UCSD-AML1 (cell line): ENCODE results near the gene MANF.

ENCODE experiments used
- DNase-seq: peaks from one replicate; lab custom pipeline; 2025; ENCODE audit not compliant: unreplicated experiment; lab: John Stamatoyannopoulos, UW

Gene MANF

DNA sequence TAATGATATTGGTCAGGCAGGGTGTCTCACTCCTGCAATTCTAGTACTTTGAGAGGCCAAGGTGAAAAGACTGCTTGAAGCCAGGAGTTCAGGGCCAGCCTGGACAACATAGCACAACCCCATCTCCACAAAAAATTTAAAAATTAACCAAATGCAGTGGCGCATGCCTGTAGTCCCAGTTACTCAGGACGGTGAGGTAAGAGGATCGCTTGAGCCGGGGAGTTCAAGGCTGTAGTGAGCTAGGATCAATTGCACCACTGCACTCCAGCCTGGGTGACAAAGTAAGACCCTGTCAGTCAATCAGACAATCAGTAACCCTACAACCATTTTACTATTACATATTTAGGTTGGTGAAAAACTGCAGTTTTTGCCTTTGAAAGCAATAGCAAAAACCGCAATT, 49.0 kb downstream of the MANF start:
- no peak for DNase-seq

DNA sequence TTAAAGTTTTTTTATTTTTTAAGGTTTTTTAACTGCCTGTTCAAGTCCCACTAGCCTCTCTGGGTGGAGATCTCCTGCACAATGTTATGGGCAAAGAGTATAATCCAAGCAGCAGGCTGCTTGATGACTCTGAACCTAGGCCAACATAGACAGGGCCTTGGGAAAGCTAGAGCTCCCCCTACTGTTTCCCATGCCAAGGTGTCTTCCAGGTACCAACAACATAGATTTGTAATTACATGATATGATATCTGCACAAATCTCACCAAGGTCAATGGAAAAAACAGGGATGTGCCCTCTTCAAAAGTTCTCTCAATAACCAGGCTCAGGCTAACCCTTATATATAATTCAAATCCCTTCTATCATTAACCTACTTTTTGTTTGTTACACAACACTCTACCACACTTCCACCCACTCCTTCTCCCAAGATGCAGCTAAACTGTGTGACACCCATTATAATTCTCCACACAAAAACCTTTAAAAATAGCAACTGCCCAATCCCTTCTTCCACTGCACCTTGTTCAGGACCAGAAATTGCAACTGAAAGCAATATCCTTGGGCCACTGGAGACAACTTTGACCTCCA, 49.7 kb downstream of the MANF start:
- no peak for DNase-seq

DNA sequence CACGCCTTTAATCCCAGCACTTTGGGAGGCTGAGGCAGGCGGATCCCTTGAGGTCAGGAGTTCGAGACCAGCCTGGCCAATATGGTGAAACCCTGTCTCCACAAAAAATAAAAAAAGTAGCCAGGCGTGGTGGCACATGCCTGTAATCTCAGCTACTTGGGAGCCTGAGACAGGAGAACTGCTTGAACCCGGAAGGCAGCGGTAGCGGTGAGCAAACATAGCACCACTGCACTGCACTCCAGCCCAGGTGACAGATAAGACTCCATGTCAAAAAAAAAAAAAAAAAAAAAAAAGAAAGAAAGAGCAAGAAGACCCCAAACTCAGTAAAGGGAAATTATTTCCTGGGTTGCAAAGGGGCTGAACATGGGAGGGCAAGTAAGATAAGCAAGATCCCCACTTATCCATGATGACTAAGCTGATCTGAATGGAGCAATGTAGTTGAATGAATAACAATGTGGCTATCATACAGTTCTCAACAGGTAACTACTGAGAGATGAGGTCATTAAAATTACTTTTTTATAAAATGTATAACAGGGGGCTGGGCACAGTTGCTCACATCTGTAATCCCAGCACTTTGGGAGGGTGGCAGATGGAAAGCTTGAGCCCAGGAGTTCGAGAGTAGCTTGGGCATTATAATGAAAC, 52.0 kb downstream of the MANF start:
- no peak for DNase-seq
